OCI-LY3 (cell line): Measurements from ENCODE around the gene CCDC106.

Source experiments
- H2AFZ ChIP-seq: fragments of 200-600, 300-600 bp; shearing (Covaris generic); 2 replicates; pipeline ENCODE4 v1.6.0; 2014; ENCODE audit warnings: antibody characterized with exemption, low read depth, low read length
- H3K27ac ChIP-seq: fragments of 200-600, 300-600 bp; sonication (generic); 2 replicates; pipeline ENCODE4 v1.5.1; 2014; ENCODE audit warnings: mild to moderate bottlenecking, low read length, moderate library complexity, mixed read lengths
- H3K27me3 ChIP-seq: fragments of 200-600, 300-600 bp; sonication (generic); 2 replicates; pipeline ENCODE4 v1.6.1; 2014; ENCODE audit warnings: low read depth, low read length, mixed read lengths
- H3K36me3 ChIP-seq: fragments of 200-600, 300-600 bp; sonication (generic); replicated peaks from 2 replicates; pipeline ENCODE3; 2014; ENCODE audit warnings: low read depth, low read length, mixed read lengths
- H3K4me1 ChIP-seq: fragments of 300-600, 200-600 bp; sonication (generic); 2 replicates; pipeline ENCODE4 v1.6.1; 2014; ENCODE audit warnings: low read length, mixed read lengths
- H3K4me2 ChIP-seq: fragments of 200-600, 300-600 bp; sonication (generic); 2 replicates; pipeline ENCODE4 v1.6.1; 2014; ENCODE audit warnings: low read length, mixed read lengths
- H3K4me3 ChIP-seq: fragments of 300-600, 200-600 bp; sonication (generic); 2 replicates; pipeline ENCODE4 v1.5.1; 2014; ENCODE audit warnings: antibody characterized with exemption, mild to moderate bottlenecking, low read length, moderate library complexity
- H3K79me2 ChIP-seq: fragments of 300-600, 200-600 bp; shearing (Covaris generic); 2 replicates; pipeline ENCODE4 v1.6.1; 2014; ENCODE audit warnings: mild to moderate bottlenecking, low read length, mixed read lengths
- H3K9ac ChIP-seq: fragments of 300-600, 200-600 bp; shearing (Covaris generic); 2 replicates; pipeline ENCODE4 v1.6.0; 2014; ENCODE audit warnings: mild to moderate bottlenecking, low read length, moderate library complexity
- H3K9me3 ChIP-seq: fragments of 200-600, 300-600 bp; shearing (Covaris generic); 2 replicates; pipeline ENCODE4 v1.6.1; 2014; ENCODE audit warnings: low read length, mixed read lengths; ENCODE audit not compliant: insufficient read depth
- H4K20me1 ChIP-seq: fragments of 200-600, 300-600 bp; sonication (generic); 2 replicates; pipeline ENCODE4 v1.6.1; 2016; ENCODE audit warnings: low read length, mixed read lengths; ENCODE audit not compliant: insufficient read depth
- CTCF ChIP-seq: fragments of 200-600, 300-600 bp; sonication (generic); IDR thresholded peaks from 2 replicates; pipeline ENCODE4 v1.5.1; 2014; ENCODE audit warnings: antibody characterized with exemption, low read length, low read depth
- EZH2phosphoT487 ChIP-seq: fragments of 200-600 bp; shearing (Covaris generic); IDR thresholded peaks from 2 replicates; pipeline ENCODE4 v1.6.1; 2018; ENCODE audit warnings: antibody characterized with exemption, mixed run types, low read depth

CCDC106 gene

GRCh38 chr19:55625004-55625326 is 23.0 kb upstream of the CCDC106 start:
- Histone ChIP-seq H3K4me3 (peak overlapping the region; percentile 81), H3K4me2 (peak overlapping the region; percentile 83), H2AFZ (peak overlapping the region; percentile 89), H3K9me3 (no peaks in the 10 kb centered on the region), H3K9ac (peak overlapping the region; percentile 76; the same call in 1 of the 2 replicates), H3K36me3 (peaks cover 9% of the 10 kb centered on the region), H3K79me2 (no peaks in the 10 kb centered on the region), H3K27me3 (no peaks in the 10 kb centered on the region), H3K4me1 (peaks cover 20% of the 10 kb centered on the region), H4K20me1 (no peaks in the 10 kb centered on the region), H3K27ac (no peak overlapping the region)
- TF ChIP-seq CTCF (no peak), EZH2phosphoT487 (no peak)

GRCh38 chr19:55626350-55626749 is 21.7 kb upstream of the CCDC106 start:
- Histone ChIP-seq H4K20me1 (no peaks in the 10 kb centered on the region), H3K9me3 (no peaks in the 10 kb centered on the region), H3K79me2 (no peaks in the 10 kb centered on the region), H3K27me3 (no peaks in the 10 kb centered on the region), H3K9ac (no peak overlapping the region), H3K4me1 (peaks cover 20% of the 10 kb centered on the region), H3K27ac (no peak overlapping the region), H2AFZ (no peak overlapping the region), H3K4me3 (0 out of 2 replicates have a peak overlapping the region, but pooled peaks have one; percentile 20), H3K4me2 (peak overlapping the region; percentile 47), H3K36me3 (no peaks in the 10 kb centered on the region)
- no peak for TF ChIP-seq EZH2phosphoT487
- no peak for TF ChIP-seq CTCF

- H2AFZ ChIP-seq = peak overlapping the region; percentile 53
- H3K4me2 ChIP-seq = peak overlapping the region; percentile 51
- TF ChIP-seq EZH2phosphoT487 (no peak), CTCF (peak; percentile 95)
- H3K27me3 ChIP-seq = no peaks in the 10 kb centered on the region
- H3K79me2 ChIP-seq = peaks cover 31% of the 10 kb centered on the region
- no peak overlapping the region for H3K27ac ChIP-seq
- H3K4me3 ChIP-seq = peak overlapping the region; percentile 64
- H3K36me3 ChIP-seq = no peaks in the 10 kb centered on the region
- no peak overlapping the region for H3K9ac ChIP-seq
- H4K20me1 ChIP-seq = no peaks in the 10 kb centered on the region
- H3K9me3 ChIP-seq = no peaks in the 10 kb centered on the region
- H3K4me1 ChIP-seq = peaks cover 23% of the 10 kb centered on the region
Observed at GRCh38 chr19:55632463-55632834, 15.6 kb upstream of the CCDC106 start.

- peaks cover 3% of the 10 kb centered on the region for H3K36me3 ChIP-seq
- H3K27me3 ChIP-seq = no peaks in the 10 kb centered on the region
- TF ChIP-seq CTCF = no peak
- TF ChIP-seq EZH2phosphoT487 = no peak
- H3K4me3 ChIP-seq = peak overlapping the region; percentile 92
- H3K4me2 ChIP-seq = peak overlapping the region; percentile 72
- H3K79me2 ChIP-seq = peaks cover 42% of the 10 kb centered on the region
- H3K4me1 ChIP-seq = peaks cover 23% of the 10 kb centered on the region
- peak overlapping the region; percentile 98 for H3K9ac ChIP-seq
- H4K20me1 ChIP-seq = no peaks in the 10 kb centered on the region
- no peak overlapping the region for H3K27ac ChIP-seq
- no peak overlapping the region for H2AFZ ChIP-seq
- H3K9me3 ChIP-seq = no peaks in the 10 kb centered on the region
Observed at GRCh38 chr19:55633861-55634260, 14.2 kb upstream of the CCDC106 start.
